AG04450 (cell line): ENCODE results near the gene AMACR. TPM values are rescaled to one million over a fixed set of nuclear protein-coding genes. Genes with fewer than 3 reads are reported as not detected.
A peak's percentile ranks its signal among the peaks of the same experiment; 100 is the strongest.

Experiments used
- CTCF ChIA-PET: fragments of 300-600, 350-600 bp; formaldehyde crosslinking; extraction: SDS; loops from one replicate; lab custom pipeline; 2022; ENCODE audit warnings: antibody characterized with exemption, inconsistent platforms; lab: Charles Lee
- POLR2A ChIA-PET: fragments of 350-600 bp; formaldehyde crosslinking; extraction: SDS; loops from one replicate; lab custom pipeline; 2021; ENCODE audit warnings: antibody characterized with exemption, inconsistent platforms; lab: Yijun Ruan, JAX
- DNase-seq: peaks from one replicate; pipeline ENCODE4 v3.0.0-alpha.2; 2011; ENCODE audit warnings: low read depth, low spot score
- H3K27ac ChIP-seq: one replicate; pipeline ENCODE4 v1.5.1; 2012; ENCODE audit warnings: low read depth, low read length, control low read depth
- H3K27me3 ChIP-seq: one replicate; pipeline ENCODE4 v1.6.0; 2012; ENCODE audit warnings: low read length; ENCODE audit not compliant: control insufficient read depth, insufficient read depth
- H3K4me3 ChIP-seq: 2 replicates; pipeline ENCODE4 v1.5.1; 2011; ENCODE audit warnings: mild to moderate bottlenecking, low read depth, low read length, control low read depth
- H3K9me3 ChIP-seq: 2 replicates; pipeline ENCODE4 v1.5.1; 2012; ENCODE audit warnings: low read length; ENCODE audit not compliant: control insufficient read depth, insufficient read depth
- CTCF ChIP-seq: IDR thresholded peaks from 2 replicates; pipeline ENCODE4 v1.5.1; 2011; ENCODE audit warnings: low read depth, low read length, control low read depth, inconsistent platforms
- polyA minus RNA-seq: library from RNA; depleted of rRNA, polyadenylated mRNA; stranded (reverse); fragments of >200 nt; gene quantifications from 2 replicates; pipeline ENCODE4 v1.2.3, GENCODE V29; 2011; rRNA and poly(A)+ RNA removed
- polyA plus RNA-seq: library from polyadenylated mRNA; depleted of rRNA; stranded (reverse); fragments of >200 nt; gene quantifications from 2 replicates; pipeline ENCODE4 v1.2.3, GENCODE V29; 2011; rRNA removed

Gene AMACR
- polyA plus RNA-seq (8.0 and 10.0 TPM in 2 replicates), polyA minus RNA-seq (4.6 TPM in 2 replicates)

DNA sequence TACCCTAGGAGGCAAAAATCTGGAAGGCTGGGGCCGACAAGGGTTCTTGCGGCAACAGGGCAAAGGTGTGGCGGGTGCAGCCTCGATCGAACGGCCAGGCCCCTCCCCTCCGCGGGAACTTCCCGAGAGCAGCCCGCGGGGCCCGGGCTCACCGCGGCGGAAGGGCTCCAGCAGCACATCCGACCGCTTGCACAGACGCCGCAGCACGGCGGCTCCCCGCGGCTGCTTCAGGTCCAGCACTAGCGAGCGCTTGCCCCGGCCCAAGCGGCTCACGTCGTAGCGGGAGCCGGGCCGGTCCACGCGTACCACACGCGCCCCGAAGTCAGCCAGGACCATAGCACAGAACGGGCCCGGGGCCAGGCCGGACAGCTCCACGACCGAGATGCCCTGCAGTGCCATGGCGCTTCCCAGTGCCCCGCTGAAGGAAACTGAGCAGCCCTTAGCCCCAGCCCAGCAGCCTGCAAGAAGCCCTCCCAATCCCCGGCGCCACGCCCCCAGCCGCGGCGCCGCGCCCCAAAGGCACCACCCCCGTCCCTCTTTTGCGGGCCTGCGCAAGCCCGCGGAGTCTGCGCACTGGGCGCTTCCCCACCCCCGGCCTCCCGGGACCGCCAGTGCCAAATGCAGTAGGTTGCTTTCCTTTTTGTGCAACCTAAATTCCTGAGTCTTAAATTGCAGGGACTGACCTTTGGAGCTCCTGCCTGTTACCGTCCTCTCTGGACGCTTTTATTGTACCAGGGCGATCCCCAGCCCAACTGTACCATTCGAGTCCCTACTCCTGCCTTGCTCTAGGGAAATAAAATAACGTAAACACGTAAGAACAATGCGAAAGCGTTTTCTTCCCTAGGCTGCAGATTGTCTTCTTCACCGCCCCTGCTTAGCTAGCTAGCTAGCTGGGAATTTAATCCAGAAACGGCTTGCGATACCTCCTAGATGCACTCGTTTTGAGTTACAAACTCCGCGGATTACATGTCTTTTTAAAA is at the start of gene AMACR:
Gene AMACR, minus strand, starts transcription at position 430 of the 980 bp plus-strand sequence. Its CDS starts 31 bp downstream, at position 399.
- peak; percentile 72 for DNase-seq
- no peaks in the 10 kb centered on the region for H3K27me3 ChIP-seq
- peak within 1 kb of the TSS; percentile 77 for H3K4me3 ChIP-seq
- ChIA-PET CTCF (interaction anchor here (0.6 to 3.9 kb wide), 2 partner anchors 11 to 168 kb away, joined by 4 to 18 read pairs; no protein-coding TSS in a partner anchor), POLR2A (interaction anchor here (0.6 to 1.5 kb wide), 7 partner anchors 10 to 116 kb away, joined by 3 to 7 read pairs (median 4); partner anchors contain the start of gene ADAMTS12)
- no peaks in the 10 kb centered on the region for H3K9me3 ChIP-seq
- TF ChIP-seq CTCF = 0 out of 2 replicates have a peak, but pooled peaks have one; percentile 12
- H3K27ac ChIP-seq = peak within 1 kb of the TSS; percentile 88

DNA sequence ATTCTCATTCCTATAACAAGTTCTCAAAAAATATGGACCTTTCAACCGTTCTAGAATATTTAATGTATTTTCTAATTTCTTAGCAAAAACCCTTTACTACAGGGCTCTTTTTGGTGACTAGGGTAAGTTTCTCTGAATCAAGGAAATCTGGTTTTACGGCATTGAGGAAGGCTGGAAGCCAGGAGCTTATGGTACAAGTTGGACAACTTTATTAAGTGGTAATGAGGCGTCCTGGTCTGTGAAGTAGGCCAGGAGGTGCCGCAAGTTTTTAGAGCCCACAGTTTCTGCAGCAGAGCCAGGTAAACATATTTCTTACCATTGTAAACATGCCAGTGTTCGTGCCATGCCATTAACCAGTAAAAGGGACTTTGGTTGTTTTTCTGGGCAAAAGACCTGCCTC is 49.7 kb upstream of the AMACR start:
- CTCF ChIA-PET = no interaction called here
- DNase-seq = no peak
- Histone ChIP-seq H3K27ac (no peak overlapping the region), H3K9me3 (no peaks in the 10 kb centered on the region; the same call in 1 of the 2 replicates), H3K27me3 (no peaks in the 10 kb centered on the region), H3K4me3 (no peak overlapping the region)
- no peak for TF ChIP-seq CTCF
- POLR2A ChIA-PET = no interaction called here

DNA sequence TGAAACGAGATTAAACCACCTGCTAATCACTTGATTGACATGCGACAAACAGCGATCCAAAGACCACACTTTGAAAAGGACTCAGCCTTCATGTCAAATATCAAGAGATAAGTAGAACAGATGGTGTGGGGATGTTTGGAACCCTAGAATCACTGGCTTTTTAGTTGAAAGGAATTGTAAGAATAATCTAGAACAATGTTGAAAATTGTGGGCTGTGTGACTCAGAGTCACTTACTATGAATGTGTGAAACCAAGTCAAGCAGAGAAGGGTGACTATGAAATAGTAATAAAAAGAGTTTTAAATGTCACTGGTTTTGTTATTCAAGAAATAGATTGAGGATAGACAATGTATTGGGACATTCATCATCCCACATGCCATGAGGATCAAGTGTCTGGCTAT is 49.3 kb upstream of the AMACR start:
- ChIA-PET POLR2A (no interaction called here), CTCF (no interaction called here)
- Histone ChIP-seq H3K4me3 (no peak overlapping the region), H3K27ac (no peak overlapping the region), H3K27me3 (no peaks in the 10 kb centered on the region), H3K9me3 (no peaks in the 10 kb centered on the region; the same call in 1 of the 2 replicates)
- DNase-seq = no peak
- TF ChIP-seq CTCF = no peak

- Histone ChIP-seq H3K27me3 (no peaks in the 10 kb centered on the region), H3K9me3 (no peaks in the 10 kb centered on the region), H3K27ac (no peak overlapping the region), H3K4me3 (no peak overlapping the region)
- no peak for DNase-seq
- ChIA-PET POLR2A (no interaction called here), CTCF (no interaction called here)
- no peak for TF ChIP-seq CTCF
Measured at GRCh38 chr5:34055667-34056066, 47.8 kb upstream of the AMACR start.

DNA sequence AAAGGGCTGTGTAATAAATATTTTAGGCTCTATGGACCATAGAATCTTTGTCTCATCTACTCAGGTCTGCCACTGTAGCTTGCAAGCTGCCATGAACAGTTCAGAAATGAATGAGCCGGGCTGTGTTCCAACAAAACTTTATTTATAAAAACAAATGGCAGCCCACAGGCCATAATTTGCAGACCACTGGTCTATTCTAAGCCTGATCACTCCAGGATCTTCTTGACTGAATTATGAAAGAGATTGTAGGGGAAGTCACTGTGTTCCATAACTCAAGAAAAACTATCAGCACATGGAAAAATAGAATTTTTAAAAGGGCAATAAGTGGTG is 46.5 kb upstream of the AMACR start:
- DNase-seq = no peak
- H3K4me3 ChIP-seq = no peak overlapping the region
- H3K27ac ChIP-seq = no peak overlapping the region
- H3K27me3 ChIP-seq = no peaks in the 10 kb centered on the region
- ChIA-PET POLR2A (no interaction called here), CTCF (interaction anchor here (1.4 kb wide), 1 partner anchor 57 kb away, joined by 3 read pairs; no protein-coding TSS in a partner anchor)
- TF ChIP-seq CTCF = no peak
- H3K9me3 ChIP-seq = no peaks in the 10 kb centered on the region
